ENCODE results near the gene MSANTD3.

GRCh38 chr9:100465274-100465673, 38.3 kb downstream of the MSANTD3 start:
- no peak for TF ChIP-seq CTCF (IDR thresholded peaks at IDR 0.05; ENCODE audit: low read depth, low read length)
- TF ChIP-seq MYC (IDR thresholded peaks at IDR 0.05; ENCODE audit: low read depth, low read length) = no peak
- TF ChIP-seq POLR2A (IDR thresholded peaks at IDR 0.05; ENCODE audit: extremely low read depth, insufficient read length) = no peak
- no peak for TF ChIP-seq MAX (IDR thresholded peaks at IDR 0.05; ENCODE audit: low read depth, low read length)

All from NB4 (cell line).